HEK293 (cell line): ENCODE measurements around the gene ACP7.

Experiments used
- CTCF ChIA-PET: fragments of 350-600 bp; formaldehyde crosslinking; extraction: SDS; loops from one replicate; lab custom pipeline; 2021; ENCODE audit warnings: antibody characterized with exemption; lab: Yijun Ruan, JAX
- POLR2A ChIA-PET: fragments of 300-600 bp; formaldehyde crosslinking; extraction: SDS; loops from one replicate; lab custom pipeline; 2020; ENCODE audit warnings: antibody characterized with exemption, inconsistent platforms; lab: Yijun Ruan, JAX
- H3K27ac ChIP-seq: fragments of 200-500 bp; sonication (Bioruptor generic); 2 replicates; pipeline ENCODE4 v1.5.1; 2014; ENCODE audit warnings: low read depth, low read length, control low read depth, inconsistent platforms; ENCODE audit errors: extremely low read depth
- H3K36me3 ChIP-seq, 2 experiments: fragments of 200-500 bp in 1 of 2; sonication (Bioruptor generic) in 1 of 2; 1 replicate in 1 of 2; 2 replicates in 1 of 2; pipeline ENCODE4 v1.5.1; 2014 to 2017; ENCODE audit warnings: inconsistent platforms in 2 of 2, low read length in 2 of 2; ENCODE audit not compliant: control insufficient read depth in 2 of 2, insufficient read depth in 1 of 2
- H3K4me1 ChIP-seq: fragments of 200-500 bp; sonication (Bioruptor generic); 2 replicates; pipeline ENCODE4 v1.5.1; 2014; ENCODE audit warnings: mild to moderate bottlenecking, low read length, inconsistent platforms; ENCODE audit not compliant: control insufficient read depth, insufficient read depth
- H3K4me3 ChIP-seq: 2 replicates; pipeline ENCODE4 v1.5.1; 2011; ENCODE audit warnings: low read depth, mild to moderate bottlenecking, control low read depth, low read length, moderate library complexity
- H3K9me3 ChIP-seq: fragments of 200-500 bp; sonication (Bioruptor generic); 2 replicates; pipeline ENCODE4 v1.5.1; 2014; ENCODE audit warnings: low read depth, low read length, inconsistent platforms; ENCODE audit not compliant: control insufficient read depth, insufficient read depth
- GLIS1 ChIP-seq: fragments of 450-650 bp; formaldehyde crosslinking; IDR thresholded peaks from 2 replicates; pipeline ENCODE4 v1.5.1; 2016; ENCODE audit warnings: missing biosample characterization, missing genetic modification characterization
- HIC1 ChIP-seq: fragments of 450-650 bp; formaldehyde crosslinking; IDR thresholded peaks from 2 replicates; pipeline ENCODE4 v1.5.1; 2016; ENCODE audit warnings: missing biosample characterization, missing genetic modification characterization
- HOXA7 ChIP-seq: sonication (generic); formaldehyde crosslinking; IDR thresholded peaks from 2 replicates; pipeline ENCODE4 v1.8.1; 2022; ENCODE audit warnings: missing genetic modification reagents, borderline replicate concordance
- INSM2 ChIP-seq: fragments of 450-650 bp; formaldehyde crosslinking; IDR thresholded peaks from 2 replicates; pipeline ENCODE4 v1.5.1; 2016; ENCODE audit warnings: missing biosample characterization, missing genetic modification characterization
- PRDM6 ChIP-seq: fragments of 450-650 bp; formaldehyde crosslinking; IDR thresholded peaks from 2 replicates; pipeline ENCODE4 v1.5.1; 2017; ENCODE audit warnings: missing biosample characterization, missing genetic modification characterization
- SALL2 ChIP-seq: fragments of 450-650 bp; formaldehyde crosslinking; IDR thresholded peaks from 2 replicates; pipeline ENCODE4 v1.5.0; 2017; ENCODE audit warnings: missing biosample characterization, mild to moderate bottlenecking, missing genetic modification characterization, borderline replicate concordance
- ZBTB17 ChIP-seq: fragments of 450-650 bp; formaldehyde crosslinking; IDR thresholded peaks from 2 replicates; pipeline ENCODE4 v1.5.1; 2016; ENCODE audit warnings: missing biosample characterization, missing genetic modification characterization
- ZBTB44 ChIP-seq: fragments of 450-650 bp; IDR thresholded peaks from 2 replicates; pipeline ENCODE4 v1.5.1; 2018; ENCODE audit warnings: missing biosample characterization, mild to moderate bottlenecking, missing genetic modification characterization
- ZFHX2 ChIP-seq: fragments of 450-650 bp; formaldehyde crosslinking; conservative IDR thresholded peaks from 2 replicates; pipeline ENCODE4 v1.5.1; 2016; ENCODE audit warnings: missing biosample characterization, missing genetic modification characterization
- ZNF26 ChIP-seq: fragments of 450-650 bp; formaldehyde crosslinking; IDR thresholded peaks from 2 replicates; pipeline ENCODE4 v1.5.1; 2016; ENCODE audit warnings: missing biosample characterization, missing genetic modification characterization
- ZNF341 ChIP-seq: fragments of 450-650 bp; formaldehyde crosslinking; IDR thresholded peaks from 2 replicates; pipeline ENCODE4; 2016; ENCODE audit warnings: low read depth, missing biosample characterization, missing genetic modification characterization
- ZNF394 ChIP-seq: fragments of 450-650 bp; formaldehyde crosslinking; IDR thresholded peaks from 2 replicates; pipeline ENCODE4 v1.5.1; 2016; ENCODE audit warnings: missing biosample characterization, missing genetic modification characterization, mild to moderate bottlenecking, moderate library complexity, borderline replicate concordance
- ZNF426 ChIP-seq: fragments of 450-650 bp; formaldehyde crosslinking; IDR thresholded peaks from 2 replicates; pipeline ENCODE4 v1.5.1; 2017; ENCODE audit warnings: missing biosample characterization, missing genetic modification characterization, mild to moderate bottlenecking, inconsistent platforms, moderate library complexity
- ZNF433 ChIP-seq: fragments of 450-650 bp; formaldehyde crosslinking; IDR thresholded peaks from 2 replicates; pipeline ENCODE4 v1.5.1; 2016; ENCODE audit warnings: missing biosample characterization, missing genetic modification characterization, low read depth
- ZNF514 ChIP-seq: fragments of 450-650 bp; formaldehyde crosslinking; IDR thresholded peaks from 2 replicates; pipeline ENCODE4 v1.5.1; 2016; ENCODE audit warnings: missing biosample characterization, missing genetic modification characterization
- ZNF521 ChIP-seq: fragments of 450-650 bp; formaldehyde crosslinking; IDR thresholded peaks from 2 replicates; pipeline ENCODE4 v1.5.1; 2017; ENCODE audit warnings: missing biosample characterization, mild to moderate bottlenecking, missing genetic modification characterization
- ZNF600 ChIP-seq: fragments of 450-650 bp; formaldehyde crosslinking; IDR thresholded peaks from 2 replicates; pipeline ENCODE4 v1.5.1; 2016; ENCODE audit warnings: missing biosample characterization, missing genetic modification characterization
- ZNF645 ChIP-seq: fragments of 450-650 bp; formaldehyde crosslinking; IDR thresholded peaks from 2 replicates; pipeline ENCODE4; 2016; ENCODE audit warnings: missing biosample characterization, missing genetic modification characterization

Gene ACP7

GRCh38 chr19:39158646-39159260 lies 74.6 kb downstream of the ACP7 start (continued):
- TF ChIP-seq INSM2 (tag by site-specific recombination) (no peak), ZNF426 (tag by site-specific recombination) (no peak), PRDM6 (tag by site-specific recombination) (no peak)

- POLR2A ChIA-PET: no interaction called here
- no peak overlapping the region for H3K4me3 ChIP-seq
- H3K9me3 ChIP-seq: no peaks in the 10 kb centered on the region
- peaks cover 16% of the 10 kb centered on the region for H3K4me1 ChIP-seq
- TF ChIP-seq HIC1 (tag by site-specific recombination) (0 out of 2 replicates have a peak, but pooled peaks have one; percentile 1), ZNF341 (peak; percentile 90), ZNF600 (tag by site-specific recombination) (peak; percentile 95), ZNF433 (tag by site-specific recombination) (no peak), HOXA7 (CRISPR knock-in tag) (0 out of 2 replicates have a peak, but pooled peaks have one; percentile 12), ZNF26 (tag by site-specific recombination) (no peak), ZBTB17 (tag by site-specific recombination) (0 out of 2 replicates have a peak, but pooled peaks have one; percentile 35), ZNF645 (tag by site-specific recombination) (no peak), SALL2 (tag by site-specific recombination) (no peak), ZNF514 (tag by site-specific recombination) (no peak), ZFHX2 (tag by site-specific recombination) (0 out of 2 replicates have a peak, but pooled peaks have one; percentile 2), ZNF521 (tag by site-specific recombination) (no peak), GLIS1 (tag by site-specific recombination) (peak; percentile 23; the same call in 1 of the 2 replicates), ZBTB44 (no peak), ZNF394 (tag by site-specific recombination) (peak; percentile 15; the same call in 1 of the 2 replicates)
- CTCF ChIA-PET: interaction anchor here (0.7 kb wide), 1 partner anchor 90 kb away, joined by 4 read pairs; no protein-coding TSS in a partner anchor
- H3K27ac ChIP-seq: peak overlapping the region; percentile 21; the same call in 1 of the 2 replicates
- peaks cover 0 to 3% of the 10 kb centered on the region in 2 experiments; a peak in 2 of 3 replicates for H3K36me3 ChIP-seq
Observed at GRCh38 chr19:39160523-39160861, 76.3 kb downstream of the ACP7 start.
